ENCODE data around the gene POLR1E. TPM values are rescaled to one million over a fixed set of nuclear protein-coding genes. Genes with fewer than 3 reads are reported as not detected.
"Not testable (repeated sequence)": the region's sequence is repeated elsewhere in the genome, so short reads cannot be mapped to it uniquely, and the experiment has no call there.

Gene POLR1E
- total and polyA plus RNA-seq, 4 donors = 15.1 to 25.7 (median 20.2) TPM

GRCh38 chr9:37468620-37469019 lies 17.1 kb upstream of the POLR1E start:
- ATAC-seq (ENCODE audit: low FRiP score) = no peak
- WGBS, 2 donors = 97 to 100% methylated on average over 6 of the region's 6 CpGs
- H3K27ac ChIP-seq (ENCODE audit: low read depth in 1 of 2, low read length in 2 of 2) = no peak overlapping the region
- H3K4me1 ChIP-seq (ENCODE audit: control insufficient read depth in 1 of 2, insufficient read depth in 2 of 2, low read length in 2 of 2) = peaks cover 0 to 4% of the 10 kb centered on the region in 2 donors
- no peaks in the 10 kb centered on the region for H3K9me3 ChIP-seq (ENCODE audit: control insufficient read depth, low read length)
- H3K4me3 ChIP-seq (ENCODE audit: low read length in 2 of 2) = no peak overlapping the region
- DNase-seq = no peak
- H3K27me3 ChIP-seq (ENCODE audit: control insufficient read depth in 1 of 2, insufficient read depth in 2 of 2, low read length in 1 of 2) = no peaks in the 10 kb centered on the region
- no peaks in the 10 kb centered on the region for H3K36me3 ChIP-seq (ENCODE audit: control insufficient read depth in 1 of 2, insufficient read depth in 2 of 2, low read length in 1 of 2)
- intact Hi-C loops (cut with DNase I) = loop anchor here in 1 of 2 donors (5.0 kb wide), 1 partner anchor 109 kb away; the partner anchor contains the start of gene FBXO10

- H3K9me3 ChIP-seq (ENCODE audit: control insufficient read depth, low read length) = no peaks in the 10 kb centered on the region
- H3K36me3 ChIP-seq (ENCODE audit: control insufficient read depth in 1 of 2, insufficient read depth in 2 of 2, low read length in 1 of 2) = no peaks in the 10 kb centered on the region
- intact Hi-C loops (cut with DNase I) = no loop called here
- WGBS, 2 donors = 12 to 15% methylated on average over 7 of the region's 7 CpGs
- H3K4me3 ChIP-seq (ENCODE audit: low read length in 2 of 2) = peak overlapping the region in 1 of 2 donors; percentile 21
- peak overlapping the region; percentile 82 to 90 for H3K27ac ChIP-seq (ENCODE audit: low read depth in 1 of 2, low read length in 2 of 2)
- DNase-seq (no peak), ATAC-seq (ENCODE audit: low FRiP score) (peak; percentile 74)
- no peaks in the 10 kb centered on the region for H3K27me3 ChIP-seq (ENCODE audit: control insufficient read depth in 1 of 2, insufficient read depth in 2 of 2, low read length in 1 of 2)
- no peaks in the 10 kb centered on the region for H3K4me1 ChIP-seq (ENCODE audit: control insufficient read depth in 1 of 2, insufficient read depth in 2 of 2, low read length in 2 of 2)
Observed at GRCh38 chr9:37471942-37472684, 13.6 kb upstream of the POLR1E start.

GRCh38 chr9:37473982-37474381 lies 11.8 kb upstream of the POLR1E start:
- H3K4me3 ChIP-seq (ENCODE audit: low read length in 2 of 2); intact Hi-C loops (cut with DNase I); ATAC-seq (ENCODE audit: low FRiP score); H3K36me3 ChIP-seq (ENCODE audit: control insufficient read depth in 1 of 2, insufficient read depth in 2 of 2, low read length in 1 of 2); DNase-seq; H3K27me3 ChIP-seq (ENCODE audit: control insufficient read depth in 1 of 2, insufficient read depth in 2 of 2, low read length in 1 of 2); H3K27ac ChIP-seq (ENCODE audit: low read depth in 1 of 2, low read length in 2 of 2); H3K4me1 ChIP-seq (ENCODE audit: control insufficient read depth in 1 of 2, insufficient read depth in 2 of 2, low read length in 2 of 2); H3K9me3 ChIP-seq (ENCODE audit: control insufficient read depth, low read length): not testable (repeated sequence)
- 61 to 63% methylated on average over 6 of the region's 6 CpGs for WGBS, 2 donors

- DNase-seq (no peak), ATAC-seq (ENCODE audit: low FRiP score) (no peak)
- WGBS, 2 donors = 94 to 96% methylated on average over 3 of the region's 3 CpGs
- Histone ChIP-seq H3K27me3 (ENCODE audit: control insufficient read depth in 1 of 2, insufficient read depth in 2 of 2, low read length in 1 of 2) (no peaks in the 10 kb centered on the region), H3K4me3 (ENCODE audit: low read length in 2 of 2) (no peak overlapping the region), H3K27ac (ENCODE audit: low read depth in 1 of 2, low read length in 2 of 2) (no peak overlapping the region), H3K36me3 (ENCODE audit: control insufficient read depth in 1 of 2, insufficient read depth in 2 of 2, low read length in 1 of 2) (no peaks in the 10 kb centered on the region), H3K9me3 (ENCODE audit: control insufficient read depth, low read length) (no peaks in the 10 kb centered on the region), H3K4me1 (ENCODE audit: control insufficient read depth in 1 of 2, insufficient read depth in 2 of 2, low read length in 2 of 2) (no peaks in the 10 kb centered on the region)
- intact Hi-C loops (cut with DNase I) = no loop called here
Observed at GRCh38 chr9:37474438-37474837, 11.3 kb upstream of the POLR1E start.

GRCh38 chr9:37476930-37477329 lies 8.8 kb upstream of the POLR1E start:
- intact Hi-C loops (cut with DNase I) = no loop called here
- ATAC-seq (ENCODE audit: low FRiP score) (no peak), DNase-seq (no peak)
- no peaks in the 10 kb centered on the region for H3K36me3 ChIP-seq (ENCODE audit: control insufficient read depth in 1 of 2, insufficient read depth in 2 of 2, low read length in 1 of 2)
- 75 to 77% methylated on average over 11 of the region's 11 CpGs for WGBS, 2 donors
- no peaks in the 10 kb centered on the region for H3K27me3 ChIP-seq (ENCODE audit: control insufficient read depth in 1 of 2, insufficient read depth in 2 of 2, low read length in 1 of 2)
- no peaks in the 10 kb centered on the region for H3K9me3 ChIP-seq (ENCODE audit: control insufficient read depth, low read length)
- H3K27ac ChIP-seq (ENCODE audit: low read depth in 1 of 2, low read length in 2 of 2) = no peak overlapping the region
- no peak overlapping the region for H3K4me3 ChIP-seq (ENCODE audit: low read length in 2 of 2)
- no peaks in the 10 kb centered on the region for H3K4me1 ChIP-seq (ENCODE audit: control insufficient read depth in 1 of 2, insufficient read depth in 2 of 2, low read length in 2 of 2)

- H3K36me3 ChIP-seq (ENCODE audit: control insufficient read depth in 1 of 2, insufficient read depth in 2 of 2, low read length in 1 of 2); ATAC-seq (ENCODE audit: low FRiP score); H3K27ac ChIP-seq (ENCODE audit: low read depth in 1 of 2, low read length in 2 of 2); intact Hi-C loops (cut with DNase I); H3K9me3 ChIP-seq (ENCODE audit: control insufficient read depth, low read length); DNase-seq; H3K4me3 ChIP-seq (ENCODE audit: low read length in 2 of 2); H3K27me3 ChIP-seq (ENCODE audit: control insufficient read depth in 1 of 2, insufficient read depth in 2 of 2, low read length in 1 of 2); H3K4me1 ChIP-seq (ENCODE audit: control insufficient read depth in 1 of 2, insufficient read depth in 2 of 2, low read length in 2 of 2): not testable (repeated sequence)
- 86 to 90% methylated on average over 4 of the region's 4 CpGs for WGBS, 2 donors
Observed at GRCh38 chr9:37477443-37477842, 8.3 kb upstream of the POLR1E start.

GRCh38 chr9:37477987-37478619 lies 7.6 kb upstream of the POLR1E start:
- H3K36me3 ChIP-seq (ENCODE audit: control insufficient read depth in 1 of 2, insufficient read depth in 2 of 2, low read length in 1 of 2); H3K27ac ChIP-seq (ENCODE audit: low read depth in 1 of 2, low read length in 2 of 2); H3K4me3 ChIP-seq (ENCODE audit: low read length in 2 of 2); H3K27me3 ChIP-seq (ENCODE audit: control insufficient read depth in 1 of 2, insufficient read depth in 2 of 2, low read length in 1 of 2); ATAC-seq (ENCODE audit: low FRiP score); intact Hi-C loops (cut with DNase I); DNase-seq; H3K9me3 ChIP-seq (ENCODE audit: control insufficient read depth, low read length); H3K4me1 ChIP-seq (ENCODE audit: control insufficient read depth in 1 of 2, insufficient read depth in 2 of 2, low read length in 2 of 2): not testable (repeated sequence)
- WGBS, 2 donors = 66 to 68% methylated on average over 5 of the region's 5 CpGs

- ATAC-seq (ENCODE audit: low FRiP score) = no peak
- intact Hi-C loops (cut with DNase I) = loop anchor here (5.0 to 10.0 kb wide), 3 partner anchors 112 to 914 kb away; partner anchors contain the start of genes ALDH1B1 (in 1 of the 2), DCAF10 (in 1 of the 2) and TOMM5 (in 1 of the 2)
- no peak for DNase-seq
Observed at GRCh38 chr9:37480759-37481158, 5.0 kb upstream of the POLR1E start.

More at GRCh38 chr9:37480759-37481158, 5.0 kb upstream of the POLR1E start:
- WGBS, 2 donors = 70 to 80% methylated on average over 3 of the region's 3 CpGs
- H3K27me3 ChIP-seq (ENCODE audit: control insufficient read depth in 1 of 2, insufficient read depth in 2 of 2, low read length in 1 of 2) = no peaks in the 10 kb centered on the region
- no peaks in the 10 kb centered on the region for H3K4me1 ChIP-seq (ENCODE audit: control insufficient read depth in 1 of 2, insufficient read depth in 2 of 2, low read length in 2 of 2)
- H3K36me3 ChIP-seq (ENCODE audit: control insufficient read depth in 1 of 2, insufficient read depth in 2 of 2, low read length in 1 of 2) = no peaks in the 10 kb centered on the region
- H3K27ac ChIP-seq (ENCODE audit: low read depth in 1 of 2, low read length in 2 of 2) = no peak overlapping the region
- no peaks in the 10 kb centered on the region for H3K9me3 ChIP-seq (ENCODE audit: control insufficient read depth, low read length)
- no peak overlapping the region for H3K4me3 ChIP-seq (ENCODE audit: low read length in 2 of 2)

Measured in aorta (tissue), 5 donors.